Pancreas (tissue), 10 donors: ENCODE results near the gene WRAP73. TPM values are rescaled to one million over a fixed set of nuclear protein-coding genes. Genes with fewer than 3 reads are reported as not detected.

Experiments used
- ATAC-seq, 4 donors: fragments of 200-7000 bp; cut with Tn5 transposase; one replicate each; pipeline versions ENCODE4 v1.8.0 to v1.9.1; 2020; ENCODE audit warnings: mild to moderate bottlenecking in 4 of 4, moderate library complexity in 4 of 4
- DNase-seq, 6 donors: peaks; one replicate each; pipeline ENCODE4 v3.0.0-alpha.2; 2020
- FAIRE-seq: peaks from 2 replicates; lab custom pipeline; 2012; peaks lifted over from hg19 to GRCh38; lab: Jason Lieb, UNC
- H3K27ac ChIP-seq, 4 donors: fragments of 200-600 bp; sonication (generic); 1 replicate in 3 of 4; 2 replicates in 1 of 4; pipeline versions ENCODE4 v1.5.0 to v1.8.0; 2020
- H3K27me3 ChIP-seq, 4 donors: fragments of 200-600 bp; one replicate each; pipeline ENCODE4 v1.8.0; 2021
- H3K36me3 ChIP-seq, 3 donors: fragments of 200-600 bp; sonication (generic) in 1 of 3; one replicate each; pipeline versions ENCODE4 v1.5.0 to v1.8.0; 2020 to 2021
- H3K4me1 ChIP-seq, 3 donors: fragments of 200-600 bp; one replicate each; pipeline ENCODE4 v1.8.0; 2021
- H3K4me3 ChIP-seq, 4 donors: fragments of 200-600 bp; sonication (generic) in 2 of 4; one replicate each; pipeline versions ENCODE4 v1.5.0 to v1.8.0; 2020 to 2021
- H3K9me3 ChIP-seq, 4 donors: fragments of 200-600 bp; one replicate each; pipeline ENCODE4 v1.8.0; 2021
- WGBS, 2 donors: extraction: QIAGEN DNeasy Blood & Tissue Kit; methylation state at CpG; one replicate each; pipeline ENCODE4 v1.1.7; 2013; 5-methylcytosine and 5-hydroxymethylcytosine counted together
- intact Hi-C, 3 donors: fragments of 100-400 bp; cut with DNase I; formaldehyde crosslinking; loops; one replicate each; pipeline versions ENCODE4 v1.11.1 to v1.14.2; 2022
- polyA plus RNA-seq, 2 donors: library from polyadenylated mRNA; stranded (reverse); fragments of 200-250 nt; gene quantifications; one replicate each; pipeline ENCODE4 v1.2.3, GENCODE V29; 2013
- total RNA-seq, 6 donors: library from RNA; stranded (reverse); fragmentation: NEBNext Ultra II Directional in 4 of 6; extraction: Animal tissue kit (Norgen Biotek cat#: 25700) in 4 of 6; gene quantifications; one replicate each; pipeline versions ENCODE4 v1.2.1 to v1.2.4, GENCODE V29; 2021 to 2023
- TF ChIP-seq, protein P1 (sequence below), 4 donors: fragments of 200-600 bp; sonication (generic) in 3 of 4; IDR thresholded peaks; one replicate each; pipeline versions ENCODE4 v1.5.0 to v1.8.0; 2021; ENCODE audit warnings: antibody characterized with exemption in 4 of 4
- donor health status: healthy with polysubstance abuse.
- donor health status: DM: no; HTN: no; CAD: no; lungs with moderate emphysema.
- donor health status: DM: no; HTN: no; CAD: no.
- donor health status: control.
- donor health status: control.
- donor health status: Bipolar disorder and iron deficiency.
- donor health status: DM: yes; HTN: yes; CAD: no.
- donor health status: DM: no; HTN: no; CAD: no.
- donor health status: DM: no; HTN: no; CAD: no.
- donor health status: DM: yes; HTN: yes; CAD: no.

The WRAP73 gene
- total and polyA plus RNA-seq, 8 donors: 6.7 to 26.2 (median 10.3) TPM

DNA sequence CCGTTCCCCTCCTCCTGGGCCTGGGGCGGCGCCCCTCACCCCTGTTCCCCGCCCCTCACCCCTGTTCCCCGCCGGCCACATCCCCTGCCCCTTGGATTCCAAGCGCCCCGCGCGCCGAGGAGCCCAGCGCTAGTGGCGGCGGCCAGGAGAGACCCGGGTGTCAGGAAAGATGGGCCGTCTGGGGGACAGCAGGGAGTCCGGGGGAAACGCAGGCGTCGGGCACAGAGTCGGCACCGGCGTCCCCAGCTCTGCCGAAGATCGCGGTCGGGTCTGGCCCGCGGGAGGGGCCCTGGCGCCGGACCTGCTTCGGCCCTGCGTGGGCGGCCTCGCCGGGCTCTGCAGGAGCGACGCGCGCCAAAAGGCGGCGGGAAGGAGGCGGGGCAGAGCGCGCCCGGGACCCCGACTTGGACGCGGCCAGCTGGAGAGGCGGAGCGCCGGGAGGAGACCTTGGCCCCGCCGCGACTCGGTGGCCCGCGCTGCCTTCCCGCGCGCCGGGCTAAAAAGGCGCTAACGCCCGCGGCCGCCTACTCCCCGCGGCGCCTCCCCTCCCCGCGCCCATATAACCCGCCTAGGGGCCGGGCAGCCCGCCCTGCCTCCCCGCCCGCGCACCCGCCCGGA lies 2.1 kb upstream of the WRAP73 start, which contains the start of gene TP73:
TSS of gene TP73 (plus strand) at position 587 of the 618 bp plus-strand sequence. CDS start 29,850 bp downstream, outside the sequence.
- Histone ChIP-seq H3K27ac (no peak within 1 kb of the TSS), H3K4me3 (peak within 1 kb of the TSS in 3 of 4 donors; percentile 7 to 42 (median 31)), H3K9me3 (no peaks in the 10 kb centered on the region), H3K4me1 (peaks cover 6 to 20% (median 6%) of the 10 kb centered on the region in 3 donors), H3K36me3 (no peaks in the 10 kb centered on the region), H3K27me3 (peaks cover 8 to 23% (median 15%) of the 10 kb centered on the region in 4 donors)
- 1 to 2% methylated on average over 45 to 80 of the region's 80 CpGs for WGBS, 2 donors
- TF ChIP-seq, protein P1, sequence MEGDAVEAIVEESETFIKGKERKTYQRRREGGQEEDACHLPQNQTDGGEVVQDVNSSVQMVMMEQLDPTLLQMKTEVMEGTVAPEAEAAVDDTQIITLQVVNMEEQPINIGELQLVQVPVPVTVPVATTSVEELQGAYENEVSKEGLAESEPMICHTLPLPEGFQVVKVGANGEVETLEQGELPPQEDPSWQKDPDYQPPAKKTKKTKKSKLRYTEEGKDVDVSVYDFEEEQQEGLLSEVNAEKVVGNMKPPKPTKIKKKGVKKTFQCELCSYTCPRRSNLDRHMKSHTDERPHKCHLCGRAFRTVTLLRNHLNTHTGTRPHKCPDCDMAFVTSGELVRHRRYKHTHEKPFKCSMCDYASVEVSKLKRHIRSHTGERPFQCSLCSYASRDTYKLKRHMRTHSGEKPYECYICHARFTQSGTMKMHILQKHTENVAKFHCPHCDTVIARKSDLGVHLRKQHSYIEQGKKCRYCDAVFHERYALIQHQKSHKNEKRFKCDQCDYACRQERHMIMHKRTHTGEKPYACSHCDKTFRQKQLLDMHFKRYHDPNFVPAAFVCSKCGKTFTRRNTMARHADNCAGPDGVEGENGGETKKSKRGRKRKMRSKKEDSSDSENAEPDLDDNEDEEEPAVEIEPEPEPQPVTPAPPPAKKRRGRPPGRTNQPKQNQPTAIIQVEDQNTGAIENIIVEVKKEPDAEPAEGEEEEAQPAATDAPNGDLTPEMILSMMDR (IDR thresholded peaks at IDR 0.05): no peak
- peak in 2 of 4 donors; percentile 2 to 15 for ATAC-seq
- FAIRE-seq: no peak
- peak in 3 of 6 donors; percentile 41 to 78 (median 64) for DNase-seq
- intact Hi-C loops: no loop called here

DNA sequence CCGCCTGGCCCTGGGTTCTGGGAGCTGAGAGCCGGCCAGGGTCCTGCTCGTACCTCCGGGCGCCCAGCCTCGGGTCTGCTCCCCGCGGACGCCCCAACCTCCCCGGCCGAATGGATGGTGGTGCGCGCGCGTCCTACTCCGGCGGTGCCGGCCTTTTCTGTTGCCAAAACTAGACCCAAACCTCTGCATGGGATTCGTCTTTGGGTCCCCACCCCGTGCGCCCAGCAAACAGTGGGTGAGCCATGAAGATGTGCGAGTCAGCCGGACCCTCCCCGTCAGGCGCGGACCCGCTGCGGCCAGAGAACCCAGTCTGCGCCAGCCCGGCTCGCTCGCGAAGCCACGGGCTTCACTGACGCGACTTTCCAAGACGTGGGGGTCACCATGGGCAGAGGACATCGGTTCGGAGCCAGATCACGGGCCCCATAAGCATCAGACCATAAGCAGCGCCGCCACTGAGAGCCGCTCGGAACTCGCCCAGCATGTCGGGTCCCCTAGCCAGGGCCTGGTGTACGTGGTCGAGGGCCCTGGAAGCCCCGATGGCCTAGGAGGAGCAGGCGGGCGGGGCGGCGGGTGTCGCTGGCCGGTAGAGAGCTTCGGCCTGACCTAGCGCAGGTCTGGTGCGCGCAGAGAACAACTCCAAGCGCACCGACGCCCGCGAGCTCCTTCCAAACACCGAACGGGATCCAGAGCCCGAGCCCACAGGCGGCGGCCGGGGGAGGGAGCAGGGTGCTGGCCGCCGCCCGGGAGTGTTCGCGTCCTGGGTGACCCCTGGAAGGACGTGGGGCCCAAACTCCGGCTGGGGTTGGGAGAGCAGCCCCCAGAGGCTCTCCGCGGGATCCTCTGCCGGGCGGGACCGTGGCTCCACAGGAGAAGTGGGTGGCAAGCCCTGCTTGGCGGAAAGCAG lies 1.4 kb upstream of the WRAP73 start:
- Histone ChIP-seq H3K4me3 (peak overlapping the region in 2 of 4 donors; percentile 31 to 42), H3K4me1 (peaks cover 6 to 20% (median 6%) of the 10 kb centered on the region in 3 donors), H3K9me3 (no peaks in the 10 kb centered on the region), H3K36me3 (no peaks in the 10 kb centered on the region), H3K27me3 (peaks cover 8 to 23% (median 15%) of the 10 kb centered on the region in 4 donors), H3K27ac (no peak overlapping the region)
- TF ChIP-seq, protein P1 (IDR thresholded peaks at IDR 0.05): no peak
- no peak for FAIRE-seq
- ATAC-seq: no peak
- intact Hi-C loops: no loop called here
- peak in 2 of 6 donors; percentile 33 to 78 for DNase-seq
- WGBS, 2 donors: 9 to 10% methylated on average over 62 to 83 of the region's 83 CpGs

DNA sequence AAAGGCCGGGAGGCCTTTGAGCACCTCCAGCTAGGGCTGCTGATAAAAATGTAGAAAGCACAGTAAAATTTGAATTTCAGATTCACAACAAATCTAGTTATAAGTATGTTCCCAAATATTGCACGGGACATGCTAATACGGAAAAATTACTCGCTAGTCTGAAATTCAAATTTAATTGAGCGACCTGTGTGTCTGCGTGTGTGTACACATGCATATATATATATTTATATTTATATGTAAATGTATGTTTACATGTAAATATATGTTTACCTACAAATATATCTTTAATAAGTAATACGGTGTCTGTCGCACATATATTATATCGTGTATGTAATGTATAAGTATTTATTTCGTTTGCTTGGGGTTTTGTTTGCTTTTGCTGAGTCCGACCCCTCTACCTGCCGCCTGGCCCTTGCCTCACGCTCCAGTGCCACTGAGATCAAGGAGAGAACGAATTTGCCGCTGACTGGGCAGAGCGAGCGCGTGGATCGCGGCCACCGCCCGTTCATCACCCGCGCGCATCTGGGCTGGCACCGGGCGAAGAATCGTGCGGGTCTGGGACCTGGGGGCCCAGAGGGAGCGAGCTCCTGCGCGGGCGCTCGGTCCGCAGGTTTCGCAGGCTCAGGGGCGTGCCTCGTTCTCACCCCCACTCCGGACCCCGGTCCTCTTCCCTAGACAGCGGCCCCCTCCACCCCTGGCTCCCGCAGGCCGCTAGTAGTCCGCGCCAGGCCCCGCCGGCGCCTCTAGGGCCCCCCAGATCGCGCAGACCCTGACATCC lies 534 bp upstream of the WRAP73 start:
- Histone ChIP-seq H3K27ac (no peak overlapping the region), H3K9me3 (no peaks in the 10 kb centered on the region), H3K36me3 (no peaks in the 10 kb centered on the region), H3K4me1 (peaks cover 6 to 20% (median 6%) of the 10 kb centered on the region in 3 donors), H3K27me3 (peaks cover 8 to 23% (median 15%) of the 10 kb centered on the region in 4 donors), H3K4me3 (peak overlapping the region in 3 of 4 donors; percentile 91 to 98 (median 96))
- ATAC-seq: no peak
- TF ChIP-seq, protein P1 (IDR thresholded peaks at IDR 0.05): no peak
- intact Hi-C loops: no loop called here
- no peak for FAIRE-seq
- 14% methylated on average over 35 to 50 of the region's 50 CpGs for WGBS, 2 donors
- peak in 1 of 6 donors; percentile 37 for DNase-seq

DNA sequence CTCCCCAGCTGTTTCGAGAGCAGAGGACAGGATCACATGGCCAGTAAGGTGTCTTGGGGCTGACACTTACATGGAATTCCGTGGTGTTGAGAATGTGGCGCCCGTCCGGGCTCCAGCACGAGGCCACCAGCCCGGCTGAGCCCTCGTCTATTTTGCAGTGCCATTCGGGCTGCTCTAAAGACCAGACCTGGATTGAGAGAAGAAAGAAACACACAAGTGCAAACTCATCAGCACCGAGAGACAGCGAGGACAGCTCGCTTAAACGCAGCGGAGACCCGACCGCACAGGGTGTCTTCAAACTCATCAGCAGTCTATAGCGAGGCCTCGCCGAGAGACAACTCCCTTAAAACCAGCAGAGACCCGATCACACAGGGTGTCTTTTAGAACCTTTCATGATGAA lies 3.3 kb downstream of the WRAP73 start:
- DNase-seq (no peak), ATAC-seq (no peak), FAIRE-seq (no peak)
- TF ChIP-seq, protein P1 (IDR thresholded peaks at IDR 0.05): no peak
- intact Hi-C loops: no loop called here
- Histone ChIP-seq H3K4me1 (peaks cover 3 to 17% (median 6%) of the 10 kb centered on the region in 3 donors), H3K36me3 (no peaks in the 10 kb centered on the region), H3K27me3 (peaks cover 8 to 14% (median 12%) of the 10 kb centered on the region in 4 donors), H3K4me3 (no peak overlapping the region), H3K9me3 (no peaks in the 10 kb centered on the region), H3K27ac (no peak overlapping the region)
- WGBS, 2 donors: 92 to 96% methylated on average over 20 of the region's 20 CpGs
